Measurements from ENCODE around the gene DGKI.

Gene DGKI

GRCh38 chr7:137871170-137871915, 24.6 kb upstream of the DGKI start:
- H3K4me3 ChIP-seq (ENCODE audit: low read depth, low read length) = no peak overlapping the region
- DNase-seq (ENCODE audit: low read depth) = no peak
- TF ChIP-seq CTCF (IDR thresholded peaks at IDR 0.05; ENCODE audit: control insufficient read depth, extremely low read depth, insufficient read depth) = no peak

- no peak for TF ChIP-seq CTCF (IDR thresholded peaks at IDR 0.05; ENCODE audit: control insufficient read depth, extremely low read depth, insufficient read depth)
Measured at GRCh38 chr7:137870684-137871083, 23.9 kb upstream of the DGKI start.

DNA sequence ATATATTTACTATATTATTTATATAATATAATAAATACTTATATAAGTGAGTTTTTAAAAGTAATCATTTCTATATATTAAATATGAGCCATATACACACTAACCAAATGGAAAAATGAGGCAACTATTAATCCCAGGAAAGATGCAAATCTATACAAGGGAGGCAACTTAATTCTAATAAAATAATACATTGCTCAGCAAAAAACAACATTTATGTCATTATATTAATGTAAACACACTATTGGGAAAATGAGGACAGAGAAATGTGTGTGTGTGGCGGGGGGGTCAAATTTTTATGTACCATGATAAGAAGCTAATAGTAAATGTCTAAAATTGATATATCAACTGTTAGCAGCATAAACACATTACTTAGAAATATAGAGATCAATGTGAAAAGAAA, 23.3 kb upstream of the DGKI start:
- no peak overlapping the region for H3K4me3 ChIP-seq (ENCODE audit: low read depth, low read length)
- no peak for DNase-seq (ENCODE audit: low read depth)
- TF ChIP-seq CTCF (IDR thresholded peaks at IDR 0.05; ENCODE audit: control insufficient read depth, extremely low read depth, insufficient read depth) = no peak

More at GRCh38 chr7:137870684-137871083, 23.9 kb upstream of the DGKI start:
- H3K4me3 ChIP-seq (ENCODE audit: low read depth, low read length) = no peak overlapping the region
- no peak for DNase-seq (ENCODE audit: low read depth)

- no peak for TF ChIP-seq CTCF (IDR thresholded peaks at IDR 0.05; ENCODE audit: control insufficient read depth, extremely low read depth, insufficient read depth)
- no peak for DNase-seq (ENCODE audit: low read depth)
- no peak overlapping the region for H3K4me3 ChIP-seq (ENCODE audit: low read depth, low read length)
Measured at GRCh38 chr7:137869260-137869659, 22.5 kb upstream of the DGKI start.

GRCh38 chr7:137867289-137867688, 20.5 kb upstream of the DGKI start:
- no peak for TF ChIP-seq CTCF (IDR thresholded peaks at IDR 0.05; ENCODE audit: control insufficient read depth, extremely low read depth, insufficient read depth)
- no peak for DNase-seq (ENCODE audit: low read depth)
- no peak overlapping the region for H3K4me3 ChIP-seq (ENCODE audit: low read depth, low read length)

- no peak for TF ChIP-seq CTCF (IDR thresholded peaks at IDR 0.05; ENCODE audit: control insufficient read depth, extremely low read depth, insufficient read depth)
- DNase-seq (ENCODE audit: low read depth) = no peak
- no peak overlapping the region for H3K4me3 ChIP-seq (ENCODE audit: low read depth, low read length)
Measured at GRCh38 chr7:137865764-137866163, 19.0 kb upstream of the DGKI start.

DNA sequence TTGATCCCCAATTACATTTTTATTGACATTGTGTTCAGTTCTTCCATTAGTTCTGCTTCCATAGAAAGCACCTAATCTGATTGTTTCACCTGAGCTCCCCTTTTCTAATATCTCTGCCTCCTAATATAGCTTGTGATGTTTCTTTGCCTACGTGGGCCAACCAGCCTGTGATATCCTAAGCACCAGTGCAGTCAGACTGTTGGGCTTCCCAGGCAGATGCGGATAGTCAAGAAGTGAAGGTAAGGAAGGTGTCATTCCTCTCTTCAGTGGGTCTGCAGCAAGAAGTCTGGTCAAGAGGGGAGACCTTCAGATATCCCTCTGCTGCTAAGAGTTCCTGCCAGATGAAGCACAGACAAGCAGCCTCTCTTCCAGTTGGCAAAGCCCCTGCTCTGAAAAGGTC, 16.2 kb upstream of the DGKI start:
- no peak overlapping the region for H3K4me3 ChIP-seq (ENCODE audit: low read depth, low read length)
- DNase-seq (ENCODE audit: low read depth) = no peak
- TF ChIP-seq CTCF (IDR thresholded peaks at IDR 0.05; ENCODE audit: control insufficient read depth, extremely low read depth, insufficient read depth) = no peak
